WTC11 (cell line): ENCODE data around the gene LSM2.

Experiments
- NFYB ChIP-seq: sonication (generic); formaldehyde crosslinking; conservative IDR thresholded peaks from 2 replicates; pipeline ENCODE4 v1.8.0; 2022; ENCODE audit warnings: low read depth, missing genetic modification reagents
- NR3C1 ChIP-seq: sonication (generic); formaldehyde crosslinking; conservative IDR thresholded peaks from 2 replicates; pipeline ENCODE4 v1.8.1; 2023; ENCODE audit warnings: low read depth, mild to moderate bottlenecking, missing genetic modification reagents
- TF ChIP-seq, protein P1 (sequence below): sonication (generic); formaldehyde crosslinking; IDR thresholded peaks from 2 replicates; pipeline ENCODE4 v1.8.0; 2022; ENCODE audit warnings: mild to moderate bottlenecking, missing genetic modification reagents
- TF ChIP-seq, protein P2 (sequence below): sonication (generic); formaldehyde crosslinking; IDR thresholded peaks from 2 replicates; pipeline ENCODE4 v1.8.1; 2022; ENCODE audit warnings: low read depth, mild to moderate bottlenecking, moderate library complexity, missing genetic modification reagents, borderline replicate concordance
- TF ChIP-seq, protein P3 (sequence below): sonication (generic); formaldehyde crosslinking; IDR thresholded peaks from 2 replicates; pipeline ENCODE4 v1.8.1; 2023; ENCODE audit warnings: mild to moderate bottlenecking, missing genetic modification reagents
- TF ChIP-seq, protein P4 (sequence below): fragments of 200-600 bp; IDR thresholded peaks from 2 replicates; pipeline ENCODE4 v1.8.0; 2022; ENCODE audit warnings: antibody characterized with exemption
- TF ChIP-seq, protein P5 (sequence below): sonication (generic); formaldehyde crosslinking; IDR thresholded peaks from 2 replicates; pipeline ENCODE4 v1.8.1; 2023; ENCODE audit warnings: mild to moderate bottlenecking, missing genetic modification reagents, moderate library complexity
- TF ChIP-seq, protein P6 (sequence below): sonication (generic); formaldehyde crosslinking; conservative IDR thresholded peaks from 2 replicates; pipeline ENCODE4 v1.8.1; 2023; ENCODE audit warnings: mild to moderate bottlenecking, low read depth, missing genetic modification reagents, moderate library complexity
- TF ChIP-seq, protein P7 (sequence below): sonication (generic); formaldehyde crosslinking; IDR thresholded peaks from 2 replicates; pipeline ENCODE4 v1.8.0; 2022; ENCODE audit warnings: missing genetic modification reagents
- TF ChIP-seq, protein P8 (sequence below): sonication (generic); formaldehyde crosslinking; conservative IDR thresholded peaks from 2 replicates; pipeline ENCODE4 v1.8.1; 2022; ENCODE audit warnings: mild to moderate bottlenecking, missing genetic modification reagents
- TF ChIP-seq, protein P9 (sequence below): sonication (generic); formaldehyde crosslinking; IDR thresholded peaks from 2 replicates; pipeline ENCODE4 v1.8.1; 2022; ENCODE audit warnings: missing genetic modification reagents, borderline replicate concordance

DNA sequence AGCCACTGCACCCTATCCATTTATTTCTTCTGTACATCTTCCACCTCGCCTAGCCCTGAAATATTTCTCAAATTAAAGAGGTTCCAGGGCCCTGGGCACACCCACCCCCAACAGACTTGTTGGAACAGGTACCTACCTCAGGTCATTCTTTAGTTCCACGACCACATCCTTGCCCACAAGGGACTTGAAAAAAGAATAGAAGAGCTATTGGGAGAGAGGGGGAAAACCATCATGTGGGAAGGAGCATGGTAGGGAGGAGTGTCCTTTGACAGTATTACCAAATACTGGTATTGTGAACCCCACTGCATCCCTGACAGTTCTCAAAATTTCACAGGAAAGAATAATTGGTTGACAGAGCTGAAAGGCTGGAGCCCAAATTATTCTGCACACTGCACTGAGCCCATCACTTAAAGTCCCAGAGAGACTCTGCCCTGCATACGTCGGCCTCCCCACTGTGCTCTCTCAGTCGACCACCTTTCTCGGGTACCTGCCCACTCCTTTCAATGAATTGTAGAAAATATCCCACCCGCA is 762 bp downstream of the LSM2 start:
- TF ChIP-seq, protein P1, sequence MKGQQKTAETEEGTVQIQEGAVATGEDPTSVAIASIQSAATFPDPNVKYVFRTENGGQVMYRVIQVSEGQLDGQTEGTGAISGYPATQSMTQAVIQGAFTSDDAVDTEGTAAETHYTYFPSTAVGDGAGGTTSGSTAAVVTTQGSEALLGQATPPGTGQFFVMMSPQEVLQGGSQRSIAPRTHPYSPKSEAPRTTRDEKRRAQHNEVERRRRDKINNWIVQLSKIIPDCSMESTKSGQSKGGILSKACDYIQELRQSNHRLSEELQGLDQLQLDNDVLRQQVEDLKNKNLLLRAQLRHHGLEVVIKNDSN (CRISPR knock-in tag): no peak
- TF ChIP-seq, protein P2, sequence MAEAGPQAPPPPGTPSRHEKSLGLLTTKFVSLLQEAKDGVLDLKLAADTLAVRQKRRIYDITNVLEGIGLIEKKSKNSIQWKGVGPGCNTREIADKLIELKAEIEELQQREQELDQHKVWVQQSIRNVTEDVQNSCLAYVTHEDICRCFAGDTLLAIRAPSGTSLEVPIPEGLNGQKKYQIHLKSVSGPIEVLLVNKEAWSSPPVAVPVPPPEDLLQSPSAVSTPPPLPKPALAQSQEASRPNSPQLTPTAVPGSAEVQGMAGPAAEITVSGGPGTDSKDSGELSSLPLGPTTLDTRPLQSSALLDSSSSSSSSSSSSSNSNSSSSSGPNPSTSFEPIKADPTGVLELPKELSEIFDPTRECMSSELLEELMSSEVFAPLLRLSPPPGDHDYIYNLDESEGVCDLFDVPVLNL: no peak
- TF ChIP-seq, protein P3, sequence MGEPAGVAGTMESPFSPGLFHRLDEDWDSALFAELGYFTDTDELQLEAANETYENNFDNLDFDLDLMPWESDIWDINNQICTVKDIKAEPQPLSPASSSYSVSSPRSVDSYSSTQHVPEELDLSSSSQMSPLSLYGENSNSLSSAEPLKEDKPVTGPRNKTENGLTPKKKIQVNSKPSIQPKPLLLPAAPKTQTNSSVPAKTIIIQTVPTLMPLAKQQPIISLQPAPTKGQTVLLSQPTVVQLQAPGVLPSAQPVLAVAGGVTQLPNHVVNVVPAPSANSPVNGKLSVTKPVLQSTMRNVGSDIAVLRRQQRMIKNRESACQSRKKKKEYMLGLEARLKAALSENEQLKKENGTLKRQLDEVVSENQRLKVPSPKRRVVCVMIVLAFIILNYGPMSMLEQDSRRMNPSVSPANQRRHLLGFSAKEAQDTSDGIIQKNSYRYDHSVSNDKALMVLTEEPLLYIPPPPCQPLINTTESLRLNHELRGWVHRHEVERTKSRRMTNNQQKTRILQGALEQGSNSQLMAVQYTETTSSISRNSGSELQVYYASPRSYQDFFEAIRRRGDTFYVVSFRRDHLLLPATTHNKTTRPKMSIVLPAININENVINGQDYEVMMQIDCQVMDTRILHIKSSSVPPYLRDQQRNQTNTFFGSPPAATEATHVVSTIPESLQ (CRISPR knock-in tag): no peak
- TF ChIP-seq, protein P4, sequence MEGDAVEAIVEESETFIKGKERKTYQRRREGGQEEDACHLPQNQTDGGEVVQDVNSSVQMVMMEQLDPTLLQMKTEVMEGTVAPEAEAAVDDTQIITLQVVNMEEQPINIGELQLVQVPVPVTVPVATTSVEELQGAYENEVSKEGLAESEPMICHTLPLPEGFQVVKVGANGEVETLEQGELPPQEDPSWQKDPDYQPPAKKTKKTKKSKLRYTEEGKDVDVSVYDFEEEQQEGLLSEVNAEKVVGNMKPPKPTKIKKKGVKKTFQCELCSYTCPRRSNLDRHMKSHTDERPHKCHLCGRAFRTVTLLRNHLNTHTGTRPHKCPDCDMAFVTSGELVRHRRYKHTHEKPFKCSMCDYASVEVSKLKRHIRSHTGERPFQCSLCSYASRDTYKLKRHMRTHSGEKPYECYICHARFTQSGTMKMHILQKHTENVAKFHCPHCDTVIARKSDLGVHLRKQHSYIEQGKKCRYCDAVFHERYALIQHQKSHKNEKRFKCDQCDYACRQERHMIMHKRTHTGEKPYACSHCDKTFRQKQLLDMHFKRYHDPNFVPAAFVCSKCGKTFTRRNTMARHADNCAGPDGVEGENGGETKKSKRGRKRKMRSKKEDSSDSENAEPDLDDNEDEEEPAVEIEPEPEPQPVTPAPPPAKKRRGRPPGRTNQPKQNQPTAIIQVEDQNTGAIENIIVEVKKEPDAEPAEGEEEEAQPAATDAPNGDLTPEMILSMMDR: no peak
- TF ChIP-seq, protein P5, sequence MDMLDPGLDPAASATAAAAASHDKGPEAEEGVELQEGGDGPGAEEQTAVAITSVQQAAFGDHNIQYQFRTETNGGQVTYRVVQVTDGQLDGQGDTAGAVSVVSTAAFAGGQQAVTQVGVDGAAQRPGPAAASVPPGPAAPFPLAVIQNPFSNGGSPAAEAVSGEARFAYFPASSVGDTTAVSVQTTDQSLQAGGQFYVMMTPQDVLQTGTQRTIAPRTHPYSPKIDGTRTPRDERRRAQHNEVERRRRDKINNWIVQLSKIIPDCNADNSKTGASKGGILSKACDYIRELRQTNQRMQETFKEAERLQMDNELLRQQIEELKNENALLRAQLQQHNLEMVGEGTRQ (CRISPR knock-in tag): no peak
- TF ChIP-seq, protein P6, sequence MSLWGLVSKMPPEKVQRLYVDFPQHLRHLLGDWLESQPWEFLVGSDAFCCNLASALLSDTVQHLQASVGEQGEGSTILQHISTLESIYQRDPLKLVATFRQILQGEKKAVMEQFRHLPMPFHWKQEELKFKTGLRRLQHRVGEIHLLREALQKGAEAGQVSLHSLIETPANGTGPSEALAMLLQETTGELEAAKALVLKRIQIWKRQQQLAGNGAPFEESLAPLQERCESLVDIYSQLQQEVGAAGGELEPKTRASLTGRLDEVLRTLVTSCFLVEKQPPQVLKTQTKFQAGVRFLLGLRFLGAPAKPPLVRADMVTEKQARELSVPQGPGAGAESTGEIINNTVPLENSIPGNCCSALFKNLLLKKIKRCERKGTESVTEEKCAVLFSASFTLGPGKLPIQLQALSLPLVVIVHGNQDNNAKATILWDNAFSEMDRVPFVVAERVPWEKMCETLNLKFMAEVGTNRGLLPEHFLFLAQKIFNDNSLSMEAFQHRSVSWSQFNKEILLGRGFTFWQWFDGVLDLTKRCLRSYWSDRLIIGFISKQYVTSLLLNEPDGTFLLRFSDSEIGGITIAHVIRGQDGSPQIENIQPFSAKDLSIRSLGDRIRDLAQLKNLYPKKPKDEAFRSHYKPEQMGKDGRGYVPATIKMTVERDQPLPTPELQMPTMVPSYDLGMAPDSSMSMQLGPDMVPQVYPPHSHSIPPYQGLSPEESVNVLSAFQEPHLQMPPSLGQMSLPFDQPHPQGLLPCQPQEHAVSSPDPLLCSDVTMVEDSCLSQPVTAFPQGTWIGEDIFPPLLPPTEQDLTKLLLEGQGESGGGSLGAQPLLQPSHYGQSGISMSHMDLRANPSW: no peak
- no peak for TF ChIP-seq NFYB
- TF ChIP-seq, protein P7, sequence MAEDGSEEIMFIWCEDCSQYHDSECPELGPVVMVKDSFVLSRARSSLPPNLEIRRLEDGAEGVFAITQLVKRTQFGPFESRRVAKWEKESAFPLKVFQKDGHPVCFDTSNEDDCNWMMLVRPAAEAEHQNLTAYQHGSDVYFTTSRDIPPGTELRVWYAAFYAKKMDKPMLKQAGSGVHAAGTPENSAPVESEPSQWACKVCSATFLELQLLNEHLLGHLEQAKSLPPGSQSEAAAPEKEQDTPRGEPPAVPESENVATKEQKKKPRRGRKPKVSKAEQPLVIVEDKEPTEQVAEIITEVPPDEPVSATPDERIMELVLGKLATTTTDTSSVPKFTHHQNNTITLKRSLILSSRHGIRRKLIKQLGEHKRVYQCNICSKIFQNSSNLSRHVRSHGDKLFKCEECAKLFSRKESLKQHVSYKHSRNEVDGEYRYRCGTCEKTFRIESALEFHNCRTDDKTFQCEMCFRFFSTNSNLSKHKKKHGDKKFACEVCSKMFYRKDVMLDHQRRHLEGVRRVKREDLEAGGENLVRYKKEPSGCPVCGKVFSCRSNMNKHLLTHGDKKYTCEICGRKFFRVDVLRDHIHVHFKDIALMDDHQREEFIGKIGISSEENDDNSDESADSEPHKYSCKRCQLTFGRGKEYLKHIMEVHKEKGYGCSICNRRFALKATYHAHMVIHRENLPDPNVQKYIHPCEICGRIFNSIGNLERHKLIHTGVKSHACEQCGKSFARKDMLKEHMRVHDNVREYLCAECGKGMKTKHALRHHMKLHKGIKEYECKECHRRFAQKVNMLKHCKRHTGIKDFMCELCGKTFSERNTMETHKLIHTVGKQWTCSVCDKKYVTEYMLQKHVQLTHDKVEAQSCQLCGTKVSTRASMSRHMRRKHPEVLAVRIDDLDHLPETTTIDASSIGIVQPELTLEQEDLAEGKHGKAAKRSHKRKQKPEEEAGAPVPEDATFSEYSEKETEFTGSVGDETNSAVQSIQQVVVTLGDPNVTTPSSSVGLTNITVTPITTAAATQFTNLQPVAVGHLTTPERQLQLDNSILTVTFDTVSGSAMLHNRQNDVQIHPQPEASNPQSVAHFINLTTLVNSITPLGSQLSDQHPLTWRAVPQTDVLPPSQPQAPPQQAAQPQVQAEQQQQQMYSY (CRISPR knock-in tag): no peak
- no peak for TF ChIP-seq NR3C1
- TF ChIP-seq, protein P8, sequence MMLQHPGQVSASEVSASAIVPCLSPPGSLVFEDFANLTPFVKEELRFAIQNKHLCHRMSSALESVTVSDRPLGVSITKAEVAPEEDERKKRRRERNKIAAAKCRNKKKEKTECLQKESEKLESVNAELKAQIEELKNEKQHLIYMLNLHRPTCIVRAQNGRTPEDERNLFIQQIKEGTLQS (CRISPR knock-in tag): no peak
- TF ChIP-seq, protein P9, sequence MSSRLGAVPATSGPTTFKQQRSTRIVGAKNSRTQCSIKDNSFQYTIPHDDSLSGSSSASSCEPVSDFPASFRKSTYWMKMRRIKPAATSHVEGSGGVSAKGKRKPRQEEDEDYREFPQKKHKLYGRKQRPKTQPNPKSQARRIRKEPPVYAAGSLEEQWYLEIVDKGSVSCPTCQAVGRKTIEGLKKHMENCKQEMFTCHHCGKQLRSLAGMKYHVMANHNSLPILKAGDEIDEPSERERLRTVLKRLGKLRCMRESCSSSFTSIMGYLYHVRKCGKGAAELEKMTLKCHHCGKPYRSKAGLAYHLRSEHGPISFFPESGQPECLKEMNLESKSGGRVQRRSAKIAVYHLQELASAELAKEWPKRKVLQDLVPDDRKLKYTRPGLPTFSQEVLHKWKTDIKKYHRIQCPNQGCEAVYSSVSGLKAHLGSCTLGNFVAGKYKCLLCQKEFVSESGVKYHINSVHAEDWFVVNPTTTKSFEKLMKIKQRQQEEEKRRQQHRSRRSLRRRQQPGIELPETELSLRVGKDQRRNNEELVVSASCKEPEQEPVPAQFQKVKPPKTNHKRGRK (CRISPR knock-in tag): no peak
